AG04449 (cell line): ENCODE data around the gene VAV1.
A peak's percentile ranks its signal among the peaks of the same experiment; 100 is the strongest.

ENCODE experiments used
- CTCF ChIA-PET: fragments of 350-600 bp; formaldehyde crosslinking; extraction: SDS; loops from one replicate; lab custom pipeline; 2021; ENCODE audit warnings: antibody characterized with exemption; lab: Yijun Ruan, JAX
- POLR2A ChIA-PET: fragments of 400-600, 350-600 bp; formaldehyde crosslinking; extraction: SDS; loops from one replicate; lab custom pipeline; 2020; ENCODE audit warnings: antibody characterized with exemption, inconsistent platforms; lab: Yijun Ruan, JAX
- DNase-seq: peaks from one replicate; pipeline ENCODE4 v3.0.0-alpha.2; 2010; ENCODE audit warnings: low read depth, low spot score
- H3K4me3 ChIP-seq: 2 replicates; pipeline ENCODE4 v1.5.1; 2011; ENCODE audit warnings: low read depth, mild to moderate bottlenecking, control low read depth, low read length
- CTCF ChIP-seq: IDR thresholded peaks from one replicate; pipeline ENCODE4 v1.5.1; 2011; ENCODE audit warnings: mild to moderate bottlenecking, moderate library complexity, low read length, control low read depth, inconsistent platforms; ENCODE audit not compliant: insufficient read depth; ENCODE audit errors: missing control alignments

Gene VAV1

GRCh38 chr19:6736917-6737283 lies 35.6 kb upstream of the VAV1 start:
- CTCF ChIA-PET = interaction anchor here (1.0 to 4.4 kb wide), 8 partner anchors 9 to 261 kb away, joined by 3 to 131 read pairs (median 6); no protein-coding TSS in a partner anchor
- no peak for DNase-seq

GRCh38 chr19:6737284-6737872 lies 35.1 kb upstream of the VAV1 start, which contains the start of gene GPR108:
TSS of gene GPR108 (minus strand) at chr19:6737580. CDS start at chr19:6737576, 4 bp downstream.
- ChIA-PET CTCF (interaction anchor here (1.2 to 4.4 kb wide), 10 partner anchors 9 to 261 kb away, joined by 3 to 131 read pairs (median 6); no protein-coding TSS in a partner anchor), POLR2A (interaction anchor here (1.0 to 1.4 kb wide), 3 partner anchors 126 to 313 kb away, joined by 4 to 6 read pairs (median 4); partner anchors contain the start of gene KHSRP)
- TF ChIP-seq CTCF = no peak
- H3K4me3 ChIP-seq = peak within 1 kb of the TSS; percentile 76
- peak; percentile 100 for DNase-seq

More at GRCh38 chr19:6736917-6737283, 35.6 kb upstream of the VAV1 start:
- peak overlapping the region; percentile 76 for H3K4me3 ChIP-seq
- no peak for TF ChIP-seq CTCF
- POLR2A ChIA-PET = interaction anchor here (0.6 to 1.0 kb wide), 5 partner anchors 126 to 365 kb away, joined by 3 to 11 read pairs (median 4); partner anchors contain the start of genes ALKBH7, KHSRP and TNFSF9

- peak overlapping the region; percentile 26 for H3K4me3 ChIP-seq
- ChIA-PET CTCF (interaction anchor here (0.9 to 4.4 kb wide), 12 partner anchors 9 to 612 kb away, joined by 3 to 131 read pairs (median 4); no protein-coding TSS in a partner anchor), POLR2A (interaction anchor here (0.7 to 1.4 kb wide), 4 partner anchors 63 to 313 kb away, joined by 3 to 6 read pairs (median 4); partner anchors contain the start of gene KHSRP)
- peak; percentile 65 for TF ChIP-seq CTCF
- DNase-seq = peak; percentile 12
Observed at GRCh38 chr19:6737873-6738786, 34.4 kb upstream of the VAV1 start.

GRCh38 chr19:6738787-6739389 lies 33.6 kb upstream of the VAV1 start:
- POLR2A ChIA-PET = interaction anchor here (0.7 kb wide), 1 partner anchor 62 kb away, joined by 3 read pairs; no protein-coding TSS in a partner anchor
- CTCF ChIA-PET = interaction anchor here (0.9 to 4.4 kb wide), 10 partner anchors 9 to 613 kb away, joined by 3 to 131 read pairs (median 4); no protein-coding TSS in a partner anchor
- TF ChIP-seq CTCF = no peak
- H3K4me3 ChIP-seq = peak overlapping the region; percentile 38
- DNase-seq = no peak

GRCh38 chr19:6739390-6739882 lies 33.1 kb upstream of the VAV1 start, which contains the start of gene TRIP10:
TSS of gene TRIP10 (plus strand) at chr19:6739680. CDS start at chr19:6739762, 82 bp downstream.
- POLR2A ChIA-PET = no interaction called here
- CTCF ChIA-PET = interaction anchor here (0.9 to 4.4 kb wide), 6 partner anchors 8 to 614 kb away, joined by 3 to 131 read pairs (median 4); no protein-coding TSS in a partner anchor
- no peak for TF ChIP-seq CTCF
- peak within 1 kb of the TSS; percentile 89 for H3K4me3 ChIP-seq
- DNase-seq = no peak
